ENCODE results near the gene USHBP1.

Gene USHBP1

DNA sequence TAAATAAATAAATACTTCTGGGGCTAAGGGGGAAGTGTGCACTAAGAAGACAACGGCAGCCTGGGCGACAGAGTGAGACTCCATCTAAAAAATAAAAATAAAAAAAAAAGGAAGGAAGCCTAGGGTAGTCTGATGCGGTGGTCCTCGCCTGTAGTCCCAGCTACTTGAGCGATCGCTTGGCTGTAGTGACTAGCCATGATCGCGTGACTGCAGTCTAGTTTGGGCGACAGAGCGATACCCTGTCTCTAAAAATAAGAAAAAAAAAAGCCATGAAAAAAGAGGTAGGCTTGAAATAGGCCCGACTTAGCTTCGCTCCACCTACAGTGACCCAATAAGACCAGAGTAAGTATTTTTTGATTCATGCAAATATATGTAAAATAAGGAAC lies 2.0 kb upstream of the USHBP1 start:
- DNase-seq (ENCODE audit: extremely low read depth, low read depth): no peak
- no peak for TF ChIP-seq CTCF (IDR thresholded peaks at IDR 0.05; ENCODE audit: low read depth, low read length)

- no peak for TF ChIP-seq CTCF (IDR thresholded peaks at IDR 0.05; ENCODE audit: low read depth, low read length)
- DNase-seq (ENCODE audit: extremely low read depth, low read depth): no peak
Observed at GRCh38 chr19:17266026-17266425, 1.5 kb upstream of the USHBP1 start.

DNA sequence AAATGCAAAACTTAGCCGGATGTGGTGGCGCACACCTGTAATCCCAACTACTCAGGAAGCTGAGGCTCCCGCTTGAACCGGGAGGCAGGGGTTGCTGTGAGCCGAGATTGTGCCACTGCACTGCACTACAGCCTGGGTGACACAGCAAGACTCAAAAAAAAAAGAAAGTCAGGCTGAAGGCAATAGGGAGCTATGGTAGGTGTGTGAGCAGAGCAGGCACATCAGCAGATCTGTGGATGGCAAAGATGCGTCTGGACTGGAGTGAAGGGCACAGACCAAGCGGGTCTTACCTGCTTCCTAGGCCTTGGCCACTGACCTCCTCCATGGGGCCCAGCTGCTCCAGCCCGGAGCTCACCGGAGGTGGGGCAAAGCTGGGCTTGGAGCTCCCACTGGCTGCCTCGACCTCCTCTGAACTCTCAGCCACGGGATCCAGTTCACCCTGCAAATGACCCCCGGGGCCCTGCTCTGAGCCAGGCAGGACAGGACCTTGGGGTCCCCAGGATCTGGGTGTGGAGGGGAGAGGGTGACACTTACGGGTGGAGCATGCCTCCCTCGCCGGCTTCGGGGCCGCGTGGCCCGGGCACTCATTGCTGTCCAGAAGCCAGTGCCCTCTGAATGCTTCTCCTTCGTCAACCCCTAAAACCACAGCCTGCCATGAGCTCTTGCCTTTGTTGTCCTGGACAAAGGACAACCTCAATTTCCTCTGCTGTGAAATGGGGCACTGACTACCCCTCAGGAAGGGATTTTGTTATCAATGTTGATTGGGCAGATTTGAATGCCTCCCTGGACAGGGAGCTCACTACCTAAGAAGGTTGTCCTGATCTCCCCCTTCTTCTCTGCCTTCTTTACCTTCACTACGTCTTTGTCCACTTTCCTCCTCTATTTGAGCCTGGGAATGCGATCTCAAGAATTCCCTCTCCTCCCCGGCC lies 569 bp downstream of the USHBP1 start:
- no peak for TF ChIP-seq CTCF (IDR thresholded peaks at IDR 0.05; ENCODE audit: low read depth, low read length)
- no peak for DNase-seq (ENCODE audit: extremely low read depth, low read depth)

DNA sequence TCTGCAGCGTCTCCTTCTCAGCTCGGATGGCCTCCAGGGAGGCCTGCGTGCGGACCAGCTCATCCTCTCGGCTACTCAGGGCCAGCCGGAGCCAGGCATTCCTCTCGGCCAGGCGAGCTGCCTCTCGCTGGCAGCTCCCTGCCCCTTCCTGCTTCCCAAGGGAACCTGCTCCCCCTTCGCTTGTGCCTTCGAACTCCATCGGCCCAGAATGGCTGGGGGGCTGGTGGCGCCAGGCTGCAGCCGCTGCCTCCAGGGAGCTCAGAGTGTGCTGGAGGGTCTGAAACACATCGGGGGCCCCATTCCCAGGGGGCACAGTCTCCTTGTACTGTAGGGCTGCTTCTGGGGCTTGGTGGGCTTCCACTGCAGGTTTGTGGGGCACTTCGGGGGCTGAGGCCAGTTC lies 2.0 kb downstream of the USHBP1 start:
- TF ChIP-seq CTCF (IDR thresholded peaks at IDR 0.05; ENCODE audit: low read depth, low read length): no peak
- DNase-seq (ENCODE audit: extremely low read depth, low read depth): no peak

- DNase-seq (ENCODE audit: extremely low read depth, low read depth): no peak
- peak; percentile 93 for TF ChIP-seq CTCF (IDR thresholded peaks at IDR 0.05; ENCODE audit: low read depth, low read length)
Observed at GRCh38 chr19:17260842-17261325, 3.7 kb downstream of the USHBP1 start.

DNA sequence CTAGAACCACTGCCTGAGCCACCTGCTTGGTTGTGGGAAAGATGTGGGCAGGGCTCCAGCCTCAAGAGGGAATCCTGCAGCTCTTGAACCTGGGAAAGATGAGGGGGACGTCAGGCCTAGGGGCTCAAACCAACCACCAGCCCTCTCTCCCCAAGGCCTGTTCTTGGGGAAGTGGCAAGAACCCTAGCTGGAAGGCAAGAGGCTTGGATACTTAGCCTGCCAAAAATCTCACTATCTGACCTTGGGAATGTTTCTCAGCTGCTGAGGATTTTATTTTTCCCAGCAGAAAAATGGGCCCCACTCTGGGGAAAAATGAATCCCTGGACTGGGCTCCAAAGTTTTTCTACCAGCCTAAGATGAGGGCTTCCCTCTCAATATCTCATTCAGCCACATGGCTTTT lies 4.6 kb downstream of the USHBP1 start:
- no peak for TF ChIP-seq CTCF (IDR thresholded peaks at IDR 0.05; ENCODE audit: low read depth, low read length)
- DNase-seq (ENCODE audit: extremely low read depth, low read depth): no peak

GRCh38 chr19:17259118-17259780 lies 5.3 kb downstream of the USHBP1 start:
- no peak for DNase-seq (ENCODE audit: extremely low read depth, low read depth)
- TF ChIP-seq CTCF (IDR thresholded peaks at IDR 0.05; ENCODE audit: low read depth, low read length): no peak
